ENCODE measurements around the gene CCL13. TPM values are rescaled to one million over a fixed set of nuclear protein-coding genes. Genes with fewer than 3 reads are reported as not detected.

The CCL13 gene
- total and polyA plus RNA-seq, 2 experiments from 2014 or later: not detected

DNA sequence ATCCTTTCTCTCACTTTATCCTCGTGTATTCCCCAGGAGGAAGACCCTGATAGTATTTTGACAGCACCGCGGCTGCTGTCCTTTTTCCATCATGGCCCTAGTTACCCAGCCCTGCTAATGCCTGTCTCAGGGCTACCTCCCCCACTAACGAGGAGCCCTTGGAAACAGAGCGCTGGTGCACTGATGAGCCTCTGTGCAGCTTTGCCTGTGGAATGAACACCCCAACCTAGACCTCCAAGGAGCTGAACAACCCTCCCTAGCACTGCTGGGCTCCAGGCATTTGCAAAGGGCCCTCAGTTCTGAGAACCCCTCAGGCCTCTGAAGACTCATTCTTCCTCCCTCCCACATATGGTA, 30.0 kb downstream of the CCL13 start:
- Histone ChIP-seq H3K36me3 (replicated peaks; ENCODE audit: insufficient read depth, low read depth) (no peaks in the 10 kb centered on the region), H3K27me3 (peaks cover 13% of the 10 kb centered on the region), H3K4me3 (no peak overlapping the region), H3K4me2 (no peak overlapping the region), H3K9me2 (replicated peaks; ENCODE audit: insufficient read depth) (no peaks in the 10 kb centered on the region), H3K27ac (no peak overlapping the region), H3K4me1 (ENCODE audit: insufficient read depth) (no peaks in the 10 kb centered on the region), H4K20me1 (ENCODE audit: insufficient read depth, poor library complexity, severe bottlenecking) (no peaks in the 10 kb centered on the region), H3K79me2 (no peaks in the 10 kb centered on the region), H3K9me3 (ENCODE audit: low read depth) (no peaks in the 10 kb centered on the region), H2AFZ (no peak overlapping the region)
- whole genome bisulfite sequencing (ENCODE audit: low lambda C conversion rate, missing lambda C conversion rate): 84% methylated on average over 5 of the region's 5 CpGs
- DNase-seq (ENCODE audit: low spot score): no peak
- TF ChIP-seq, protein P1, sequence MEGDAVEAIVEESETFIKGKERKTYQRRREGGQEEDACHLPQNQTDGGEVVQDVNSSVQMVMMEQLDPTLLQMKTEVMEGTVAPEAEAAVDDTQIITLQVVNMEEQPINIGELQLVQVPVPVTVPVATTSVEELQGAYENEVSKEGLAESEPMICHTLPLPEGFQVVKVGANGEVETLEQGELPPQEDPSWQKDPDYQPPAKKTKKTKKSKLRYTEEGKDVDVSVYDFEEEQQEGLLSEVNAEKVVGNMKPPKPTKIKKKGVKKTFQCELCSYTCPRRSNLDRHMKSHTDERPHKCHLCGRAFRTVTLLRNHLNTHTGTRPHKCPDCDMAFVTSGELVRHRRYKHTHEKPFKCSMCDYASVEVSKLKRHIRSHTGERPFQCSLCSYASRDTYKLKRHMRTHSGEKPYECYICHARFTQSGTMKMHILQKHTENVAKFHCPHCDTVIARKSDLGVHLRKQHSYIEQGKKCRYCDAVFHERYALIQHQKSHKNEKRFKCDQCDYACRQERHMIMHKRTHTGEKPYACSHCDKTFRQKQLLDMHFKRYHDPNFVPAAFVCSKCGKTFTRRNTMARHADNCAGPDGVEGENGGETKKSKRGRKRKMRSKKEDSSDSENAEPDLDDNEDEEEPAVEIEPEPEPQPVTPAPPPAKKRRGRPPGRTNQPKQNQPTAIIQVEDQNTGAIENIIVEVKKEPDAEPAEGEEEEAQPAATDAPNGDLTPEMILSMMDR (IDR thresholded peaks at IDR 0.05; ENCODE audit: poor library complexity): no peak
- TF ChIP-seq EZH2phosphoT487 (IDR thresholded peaks at IDR 0.05; ENCODE audit: low read depth, severe bottlenecking, unreplicated experiment) (no peak), EZH2 (IDR thresholded peaks at IDR 0.05; ENCODE audit: borderline replicate concordance) (no peak)

DNA sequence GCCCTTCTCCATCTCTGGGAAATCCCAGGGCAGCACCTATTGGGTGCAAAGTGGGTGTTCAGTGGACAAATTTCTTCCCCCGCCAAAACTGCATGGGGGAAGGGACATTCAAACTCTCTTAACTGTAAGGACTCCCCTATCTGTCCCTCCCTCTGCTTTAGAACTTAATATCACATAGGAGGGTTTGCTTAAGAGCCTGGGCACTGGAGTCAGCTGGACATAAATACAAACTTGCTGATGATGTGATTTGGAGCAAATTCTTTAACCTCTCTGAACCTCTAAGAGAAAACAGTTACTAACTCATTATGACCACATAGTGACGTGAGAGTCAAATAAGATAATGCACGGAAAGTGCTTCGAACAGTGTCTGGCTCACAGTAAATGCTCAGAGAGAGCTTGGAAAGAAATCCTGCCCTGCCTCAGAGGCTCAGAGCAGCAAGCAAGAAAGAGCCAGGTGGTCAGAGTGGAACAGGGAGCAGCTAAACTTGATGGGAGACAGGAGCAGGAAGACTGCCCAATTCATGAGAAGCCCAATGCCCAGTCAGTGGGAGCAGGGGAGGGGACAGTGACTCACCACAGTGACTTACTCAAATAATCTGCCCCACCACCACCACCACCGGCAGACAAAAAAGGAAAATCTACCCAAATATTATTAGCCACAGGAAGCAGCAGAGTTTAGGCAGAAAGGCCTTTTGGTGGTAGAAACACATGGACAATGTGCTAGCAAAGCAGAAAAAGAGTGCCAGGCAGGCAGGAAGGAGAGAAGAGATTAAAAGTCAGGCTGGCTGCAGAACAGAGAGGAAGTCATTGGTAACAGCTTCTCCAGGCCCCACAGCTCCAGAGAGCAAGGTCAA, 30.6 kb downstream of the CCL13 start:
- no peaks in the 10 kb centered on the region for H3K9me2 ChIP-seq (replicated peaks; ENCODE audit: insufficient read depth)
- no peaks in the 10 kb centered on the region for H3K4me1 ChIP-seq (ENCODE audit: insufficient read depth)
- peaks cover 13% of the 10 kb centered on the region for H3K27me3 ChIP-seq
- DNase-seq (ENCODE audit: low spot score): no peak
- no peaks in the 10 kb centered on the region for H3K9me3 ChIP-seq (ENCODE audit: low read depth)
- no peaks in the 10 kb centered on the region for H3K36me3 ChIP-seq (replicated peaks; ENCODE audit: insufficient read depth, low read depth)
- WGBS (ENCODE audit: low lambda C conversion rate, missing lambda C conversion rate): 84% methylated on average over 5 of the region's 5 CpGs
- no peak overlapping the region for H3K27ac ChIP-seq
- H4K20me1 ChIP-seq (ENCODE audit: insufficient read depth, poor library complexity, severe bottlenecking): no peaks in the 10 kb centered on the region
- TF ChIP-seq, protein P1 (IDR thresholded peaks at IDR 0.05; ENCODE audit: poor library complexity): no peak
- TF ChIP-seq EZH2 (IDR thresholded peaks at IDR 0.05; ENCODE audit: borderline replicate concordance) (no peak), EZH2phosphoT487 (IDR thresholded peaks at IDR 0.05; ENCODE audit: low read depth, severe bottlenecking, unreplicated experiment) (no peak)
- H3K4me2 ChIP-seq: no peak overlapping the region
- no peaks in the 10 kb centered on the region for H3K79me2 ChIP-seq
- no peak overlapping the region for H3K4me3 ChIP-seq
- no peak overlapping the region for H2AFZ ChIP-seq

DNA sequence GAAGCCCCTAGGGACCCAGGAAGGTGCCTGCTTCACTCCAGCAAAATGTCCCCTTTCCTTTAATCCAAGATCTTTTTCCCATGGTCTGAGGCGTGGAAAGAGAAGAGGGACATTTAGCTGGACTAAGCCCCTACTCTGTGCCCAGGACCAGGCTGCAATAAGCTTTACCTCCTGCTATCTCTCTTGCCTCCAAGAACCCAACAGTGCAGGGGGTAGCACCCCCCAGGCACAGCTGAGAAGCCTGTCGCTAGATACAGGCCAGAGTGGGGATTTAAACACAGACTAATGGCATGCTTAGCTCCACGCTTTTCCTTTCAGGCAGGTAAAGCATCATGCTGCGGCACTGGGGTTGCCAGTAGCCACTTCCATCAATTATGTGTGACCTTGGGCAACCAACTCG, 31.3 kb downstream of the CCL13 start:
- no peaks in the 10 kb centered on the region for H3K9me3 ChIP-seq (ENCODE audit: low read depth)
- H3K4me1 ChIP-seq (ENCODE audit: insufficient read depth): no peaks in the 10 kb centered on the region
- H4K20me1 ChIP-seq (ENCODE audit: insufficient read depth, poor library complexity, severe bottlenecking): no peaks in the 10 kb centered on the region
- no peak overlapping the region for H3K4me2 ChIP-seq
- H3K27me3 ChIP-seq: peaks cover 13% of the 10 kb centered on the region
- no peak overlapping the region for H3K27ac ChIP-seq
- H3K4me3 ChIP-seq: no peak overlapping the region
- H2AFZ ChIP-seq: no peak overlapping the region
- 68% methylated on average over 5 of the region's 5 CpGs for WGBS (ENCODE audit: low lambda C conversion rate, missing lambda C conversion rate)
- no peak for DNase-seq (ENCODE audit: low spot score)
- TF ChIP-seq EZH2phosphoT487 (IDR thresholded peaks at IDR 0.05; ENCODE audit: low read depth, severe bottlenecking, unreplicated experiment) (no peak), EZH2 (IDR thresholded peaks at IDR 0.05; ENCODE audit: borderline replicate concordance) (no peak)
- TF ChIP-seq, protein P1 (IDR thresholded peaks at IDR 0.05; ENCODE audit: poor library complexity): no peak
- no peaks in the 10 kb centered on the region for H3K79me2 ChIP-seq
- H3K36me3 ChIP-seq (replicated peaks; ENCODE audit: insufficient read depth, low read depth): no peaks in the 10 kb centered on the region
- H3K9me2 ChIP-seq (replicated peaks; ENCODE audit: insufficient read depth): no peaks in the 10 kb centered on the region

All from hepatocyte (in vitro differentiated cells).